ENCODE measurements around the gene OR51S1. TPM values are rescaled to one million over a fixed set of nuclear protein-coding genes. Genes with fewer than 3 reads are reported as not detected.

OR51S1 gene, protein sequence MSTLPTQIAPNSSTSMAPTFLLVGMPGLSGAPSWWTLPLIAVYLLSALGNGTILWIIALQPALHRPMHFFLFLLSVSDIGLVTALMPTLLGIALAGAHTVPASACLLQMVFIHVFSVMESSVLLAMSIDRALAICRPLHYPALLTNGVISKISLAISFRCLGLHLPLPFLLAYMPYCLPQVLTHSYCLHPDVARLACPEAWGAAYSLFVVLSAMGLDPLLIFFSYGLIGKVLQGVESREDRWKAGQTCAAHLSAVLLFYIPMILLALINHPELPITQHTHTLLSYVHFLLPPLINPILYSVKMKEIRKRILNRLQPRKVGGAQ
- not detected for total RNA-seq
- long read RNA-seq: 0 reads

DNA sequence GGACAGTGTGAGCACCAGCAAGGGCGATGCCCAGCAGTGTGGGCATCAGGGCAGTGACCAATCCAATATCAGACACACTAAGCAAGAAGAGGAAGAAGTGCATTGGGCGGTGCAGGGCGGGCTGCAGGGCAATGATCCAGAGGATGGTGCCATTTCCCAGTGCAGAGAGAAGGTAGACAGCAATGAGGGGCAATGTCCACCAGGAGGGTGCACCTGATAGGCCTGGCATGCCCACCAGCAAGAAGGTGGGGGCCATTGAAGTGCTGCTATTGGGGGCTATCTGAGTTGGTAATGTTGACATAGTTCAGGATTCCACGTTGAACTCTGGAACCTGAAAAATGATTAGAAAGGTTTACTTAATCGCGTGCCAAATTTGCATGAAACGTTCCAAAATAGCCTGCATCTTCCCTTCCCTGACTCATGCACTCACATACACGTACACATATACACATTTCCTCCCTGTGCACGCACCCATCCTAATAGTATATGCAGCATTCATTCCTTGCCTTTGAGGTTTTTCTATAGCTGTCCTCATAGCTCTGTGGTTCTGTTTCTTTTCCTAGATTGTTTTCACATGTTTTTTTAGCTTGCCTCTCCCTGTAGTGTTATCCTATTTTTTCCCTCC lies at the start of gene OR51S1:
OR51S1 (minus strand) TSS at position 301 of the 625 bp plus-strand sequence; CDS start at position 301, 0 bp downstream.
- Histone ChIP-seq H3K4me1 (peaks cover 11% of the 10 kb centered on the region), H3K4me3 (no peak within 1 kb of the TSS), H3K27ac (replicated peaks) (no peak within 1 kb of the TSS), H3K9me3 (replicated peaks) (no peaks in the 10 kb centered on the region), H3K27me3 (ENCODE audit: low read depth) (no peaks in the 10 kb centered on the region), H3K36me3 (no peaks in the 10 kb centered on the region)
- intact Hi-C loops (cut with micrococcal nuclease): no loop called here
- DNase-seq: no peak
- TF ChIP-seq, protein P1, sequence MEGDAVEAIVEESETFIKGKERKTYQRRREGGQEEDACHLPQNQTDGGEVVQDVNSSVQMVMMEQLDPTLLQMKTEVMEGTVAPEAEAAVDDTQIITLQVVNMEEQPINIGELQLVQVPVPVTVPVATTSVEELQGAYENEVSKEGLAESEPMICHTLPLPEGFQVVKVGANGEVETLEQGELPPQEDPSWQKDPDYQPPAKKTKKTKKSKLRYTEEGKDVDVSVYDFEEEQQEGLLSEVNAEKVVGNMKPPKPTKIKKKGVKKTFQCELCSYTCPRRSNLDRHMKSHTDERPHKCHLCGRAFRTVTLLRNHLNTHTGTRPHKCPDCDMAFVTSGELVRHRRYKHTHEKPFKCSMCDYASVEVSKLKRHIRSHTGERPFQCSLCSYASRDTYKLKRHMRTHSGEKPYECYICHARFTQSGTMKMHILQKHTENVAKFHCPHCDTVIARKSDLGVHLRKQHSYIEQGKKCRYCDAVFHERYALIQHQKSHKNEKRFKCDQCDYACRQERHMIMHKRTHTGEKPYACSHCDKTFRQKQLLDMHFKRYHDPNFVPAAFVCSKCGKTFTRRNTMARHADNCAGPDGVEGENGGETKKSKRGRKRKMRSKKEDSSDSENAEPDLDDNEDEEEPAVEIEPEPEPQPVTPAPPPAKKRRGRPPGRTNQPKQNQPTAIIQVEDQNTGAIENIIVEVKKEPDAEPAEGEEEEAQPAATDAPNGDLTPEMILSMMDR (IDR thresholded peaks at IDR 0.05; ENCODE audit: borderline replicate concordance): no peak

DNA sequence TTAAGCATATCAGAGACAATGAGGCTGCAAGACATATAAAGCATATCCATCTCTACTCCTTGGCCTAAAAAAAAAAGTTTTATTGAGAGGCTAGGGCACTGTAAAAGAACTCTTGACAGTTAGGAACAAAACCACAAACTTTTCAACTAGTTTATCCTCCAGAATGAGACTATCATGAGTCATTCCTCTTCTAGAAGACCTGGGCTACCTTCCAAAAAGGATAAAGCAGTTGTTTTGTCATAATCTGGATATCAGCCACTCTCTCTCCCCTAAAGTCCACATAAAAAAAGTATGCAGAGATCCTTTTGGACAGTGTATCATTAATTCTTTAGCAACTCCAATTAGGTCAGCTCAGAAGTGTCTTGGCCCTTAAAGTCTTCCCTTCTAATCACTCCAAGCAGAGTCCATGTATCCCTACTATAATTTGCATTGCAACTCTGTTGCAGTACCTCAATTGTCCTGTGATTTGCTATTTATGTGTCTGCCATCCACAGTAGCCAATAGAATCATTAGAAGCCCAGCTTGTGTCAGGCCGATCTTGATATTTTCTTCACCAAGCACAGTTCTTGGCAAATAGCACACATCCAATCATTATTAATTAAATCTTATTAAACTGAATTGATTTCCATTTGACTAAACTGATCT lies 43.1 kb upstream of the OR51S1 start:
- no peak overlapping the region for H3K27ac ChIP-seq (replicated peaks)
- H3K4me1 ChIP-seq: no peaks in the 10 kb centered on the region
- H3K9me3 ChIP-seq (replicated peaks): no peaks in the 10 kb centered on the region
- intact Hi-C loops (cut with micrococcal nuclease): no loop called here
- DNase-seq: no peak
- no peaks in the 10 kb centered on the region for H3K36me3 ChIP-seq
- H3K27me3 ChIP-seq (ENCODE audit: low read depth): no peaks in the 10 kb centered on the region
- TF ChIP-seq, protein P1 (IDR thresholded peaks at IDR 0.05; ENCODE audit: borderline replicate concordance): no peak
- H3K4me3 ChIP-seq: no peak overlapping the region

DNA sequence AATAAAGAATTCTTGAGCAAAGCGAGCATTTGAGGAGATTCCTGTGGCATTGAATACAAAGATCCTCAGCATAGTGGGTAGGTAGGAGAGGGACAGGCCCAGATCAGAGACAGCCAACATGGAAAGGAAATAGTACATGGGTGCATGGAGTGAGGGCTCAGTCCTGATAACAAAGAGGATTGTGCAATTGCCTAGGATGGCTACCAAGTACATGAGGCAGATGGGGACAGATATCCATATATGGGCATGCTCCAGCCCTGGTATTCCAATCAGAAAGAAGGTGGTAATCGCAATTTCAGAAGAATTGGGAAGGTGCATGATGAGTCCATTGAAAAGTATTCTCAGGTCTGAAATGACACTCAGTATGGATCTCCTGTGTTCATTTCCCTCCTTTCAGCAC lies 41.3 kb upstream of the OR51S1 start:
- Histone ChIP-seq H3K27ac (replicated peaks) (no peak overlapping the region), H3K9me3 (replicated peaks) (no peaks in the 10 kb centered on the region), H3K36me3 (no peaks in the 10 kb centered on the region), H3K4me1 (no peaks in the 10 kb centered on the region), H3K4me3 (no peak overlapping the region), H3K27me3 (ENCODE audit: low read depth) (no peaks in the 10 kb centered on the region)
- DNase-seq: no peak
- TF ChIP-seq, protein P1 (IDR thresholded peaks at IDR 0.05; ENCODE audit: borderline replicate concordance): no peak
- intact Hi-C loops (cut with micrococcal nuclease): no loop called here

DNA sequence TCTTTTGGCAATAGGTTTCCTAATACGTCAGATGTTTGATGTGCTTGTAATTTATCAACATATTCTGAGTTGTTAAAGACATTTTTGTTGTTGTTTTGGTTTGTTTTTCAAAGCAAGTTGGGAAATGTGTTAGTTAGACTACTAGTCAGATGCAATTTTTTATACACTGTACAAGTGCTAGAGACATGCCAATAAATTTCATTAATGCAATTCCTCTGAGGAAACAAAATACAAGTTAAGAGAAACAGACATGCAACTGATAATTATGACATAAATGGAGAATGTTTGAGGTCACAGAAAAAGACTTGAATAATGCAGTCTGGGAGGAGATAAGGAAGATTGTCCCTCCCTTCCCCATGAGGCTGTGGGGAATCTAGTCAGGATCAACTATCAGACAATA lies 38.6 kb upstream of the OR51S1 start:
- Histone ChIP-seq H3K27me3 (ENCODE audit: low read depth) (no peaks in the 10 kb centered on the region), H3K4me3 (no peak overlapping the region), H3K27ac (replicated peaks) (no peak overlapping the region), H3K9me3 (replicated peaks) (no peaks in the 10 kb centered on the region), H3K36me3 (no peaks in the 10 kb centered on the region), H3K4me1 (no peaks in the 10 kb centered on the region)
- intact Hi-C loops (cut with micrococcal nuclease): no loop called here
- no peak for DNase-seq
- TF ChIP-seq, protein P1 (IDR thresholded peaks at IDR 0.05; ENCODE audit: borderline replicate concordance): no peak

DNA sequence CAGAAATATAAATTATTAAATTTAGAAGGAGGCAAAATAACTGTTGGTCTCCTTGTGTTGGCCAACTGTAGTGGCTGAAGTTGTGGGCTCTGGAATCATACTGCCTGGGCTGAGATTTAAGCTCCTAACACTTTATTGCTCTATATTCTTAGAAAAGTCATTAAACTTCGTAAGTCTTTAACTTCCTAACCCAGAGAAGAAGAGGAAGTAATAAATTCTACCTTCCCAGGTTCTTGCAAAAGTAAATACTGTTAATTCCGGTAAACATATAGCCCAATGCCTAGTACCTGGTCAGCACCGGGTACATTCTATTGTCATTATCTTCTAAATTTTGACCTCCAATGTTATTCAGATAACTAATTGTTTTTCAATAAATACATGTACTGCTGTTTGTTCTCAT lies 37.2 kb upstream of the OR51S1 start:
- TF ChIP-seq, protein P1 (IDR thresholded peaks at IDR 0.05; ENCODE audit: borderline replicate concordance): no peak
- no peak overlapping the region for H3K27ac ChIP-seq (replicated peaks)
- intact Hi-C loops (cut with micrococcal nuclease): no loop called here

More for the DNA sequence above, 37.2 kb upstream of the OR51S1 start:
- Histone ChIP-seq H3K27me3 (ENCODE audit: low read depth) (no peaks in the 10 kb centered on the region), H3K9me3 (replicated peaks) (no peaks in the 10 kb centered on the region), H3K36me3 (no peaks in the 10 kb centered on the region), H3K4me1 (no peaks in the 10 kb centered on the region), H3K4me3 (no peak overlapping the region)
- no peak for DNase-seq

Data from left ventricle myocardium inferior (tissue), 1 donor.